Hepatocyte (in vitro differentiated cells): ENCODE results near the gene ZEB2.

Experiments
- EZH2 ChIP-seq: fragments of 200-600 bp; sonication (generic); IDR thresholded peaks from 2 replicates; pipeline ENCODE4 v1.6.1; 2016; ENCODE audit warnings: antibody characterized with exemption, mild to moderate bottlenecking, borderline replicate concordance
- TF ChIP-seq, protein P1 (sequence below): fragments of 200-600 bp; sonication (generic); IDR thresholded peaks from 2 replicates; pipeline ENCODE4 v1.5.1; 2016; ENCODE audit warnings: antibody characterized with exemption, mild to moderate bottlenecking; ENCODE audit not compliant: poor library complexity

DNA sequence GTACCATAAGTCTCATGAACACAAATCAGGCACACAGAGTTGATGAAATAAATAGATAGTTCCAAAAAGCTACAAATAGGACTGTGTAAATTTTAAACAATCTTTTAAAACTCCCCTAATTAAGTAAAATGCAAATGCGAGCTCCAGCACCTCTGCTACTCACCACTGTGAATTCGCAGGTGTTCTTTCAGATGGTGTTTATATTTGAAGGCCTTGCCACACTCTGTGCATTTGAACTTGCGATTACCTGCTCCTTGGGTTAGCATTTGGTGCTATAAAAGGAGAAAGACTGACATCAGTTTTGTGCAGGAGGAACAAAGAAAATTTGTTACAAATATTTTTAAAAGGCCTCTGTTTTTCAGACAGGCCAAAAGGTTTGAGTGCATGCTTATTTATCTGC is 118.9 kb downstream of the ZEB2 start:
- TF ChIP-seq, protein P1, sequence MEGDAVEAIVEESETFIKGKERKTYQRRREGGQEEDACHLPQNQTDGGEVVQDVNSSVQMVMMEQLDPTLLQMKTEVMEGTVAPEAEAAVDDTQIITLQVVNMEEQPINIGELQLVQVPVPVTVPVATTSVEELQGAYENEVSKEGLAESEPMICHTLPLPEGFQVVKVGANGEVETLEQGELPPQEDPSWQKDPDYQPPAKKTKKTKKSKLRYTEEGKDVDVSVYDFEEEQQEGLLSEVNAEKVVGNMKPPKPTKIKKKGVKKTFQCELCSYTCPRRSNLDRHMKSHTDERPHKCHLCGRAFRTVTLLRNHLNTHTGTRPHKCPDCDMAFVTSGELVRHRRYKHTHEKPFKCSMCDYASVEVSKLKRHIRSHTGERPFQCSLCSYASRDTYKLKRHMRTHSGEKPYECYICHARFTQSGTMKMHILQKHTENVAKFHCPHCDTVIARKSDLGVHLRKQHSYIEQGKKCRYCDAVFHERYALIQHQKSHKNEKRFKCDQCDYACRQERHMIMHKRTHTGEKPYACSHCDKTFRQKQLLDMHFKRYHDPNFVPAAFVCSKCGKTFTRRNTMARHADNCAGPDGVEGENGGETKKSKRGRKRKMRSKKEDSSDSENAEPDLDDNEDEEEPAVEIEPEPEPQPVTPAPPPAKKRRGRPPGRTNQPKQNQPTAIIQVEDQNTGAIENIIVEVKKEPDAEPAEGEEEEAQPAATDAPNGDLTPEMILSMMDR = no peak
- no peak for TF ChIP-seq EZH2
